Measurements from ENCODE around the gene RIPOR3. TPM values are rescaled to one million over a fixed set of nuclear protein-coding genes. Genes with fewer than 3 reads are reported as not detected.

The RIPOR3 gene
- polyA plus RNA-seq, 1 of the 3 experiments (the other 2 are of a cell fraction): 1.2 TPM

GRCh38 chr20:50579511-50579910 lies 111.8 kb downstream of the RIPOR3 start:
- peaks cover 8% of the 10 kb centered on the region; the same call in 1 of the 2 replicates for H3K79me2 ChIP-seq (ENCODE audit: insufficient read depth)
- peaks cover 5% of the 10 kb centered on the region for H3F3A ChIP-seq (replicated peaks; ENCODE audit: insufficient read depth)
- CTCF ChIA-PET: interaction anchor here (0.6 to 10.6 kb wide), 29 partner anchors 9 to 429 kb away, joined by 3 to 108 read pairs (median 4); partner anchors contain the start of gene CEBPB
- H3K36me3 ChIP-seq (replicated peaks in 1 of 2; ENCODE audit: control insufficient read depth in 1 of 2, insufficient read depth in 2 of 2, low read length in 1 of 2): peaks cover 45 to 74% of the 10 kb centered on the region in 2 experiments
- no peak overlapping the region for H3K4me3 ChIP-seq (ENCODE audit: low read depth in 2 of 2, low read length in 1 of 2)
- H3K9me2 ChIP-seq: no peaks in the 10 kb centered on the region
- H3K9me3 ChIP-seq: no peaks in the 10 kb centered on the region
- H3K9ac ChIP-seq: no peak overlapping the region
- TF ChIP-seq CHD2 (IDR thresholded peaks at IDR 0.05; ENCODE audit: low read length, partially characterized antibody) (no peak), TAF1 (IDR thresholded peaks at IDR 0.05; ENCODE audit: borderline replicate concordance, low read depth, low read length) (no peak), FOXM1 (IDR thresholded peaks at IDR 0.05; ENCODE audit: low read depth) (no peak), POLR2AphosphoS5 (IDR thresholded peaks at IDR 0.05; ENCODE audit: low read depth, low read length) (no peak)
- no peak overlapping the region for H3K27ac ChIP-seq (ENCODE audit: low read depth in 2 of 2, low read length in 1 of 2)
- no peak for DNase-seq
- 87% methylated on average over 10 of the region's 10 CpGs for WGBS (ENCODE audit: low lambda C conversion rate)
- POLR2A ChIA-PET: no interaction called here
- peaks cover 0 to 19% of the 10 kb centered on the region in 2 experiments; a peak in 2 of 4 replicates for H3K4me1 ChIP-seq (ENCODE audit: control insufficient read depth in 1 of 2, insufficient read depth in 2 of 2, low read depth in 1 of 2, low read length in 1 of 2)
- H3K4me2 ChIP-seq: no peak overlapping the region
- no peaks in the 10 kb centered on the region for H3K27me3 ChIP-seq (ENCODE audit: insufficient read depth)
- H2AFZ ChIP-seq (ENCODE audit: low read depth): no peak overlapping the region
- H4K20me1 ChIP-seq (ENCODE audit: insufficient read depth): peaks cover 6% of the 10 kb centered on the region; the same call in 1 of the 2 replicates

- Histone ChIP-seq H3K27me3 (ENCODE audit: insufficient read depth) (no peaks in the 10 kb centered on the region), H3K4me3 (ENCODE audit: low read depth in 2 of 2, low read length in 1 of 2) (no peak overlapping the region), H2AFZ (ENCODE audit: low read depth) (no peak overlapping the region), H3K4me2 (no peak overlapping the region), H3K27ac (ENCODE audit: low read depth in 2 of 2, low read length in 1 of 2) (no peak overlapping the region), H3K9me2 (no peaks in the 10 kb centered on the region), H3F3A (replicated peaks; ENCODE audit: insufficient read depth) (peaks cover 5% of the 10 kb centered on the region), H4K20me1 (ENCODE audit: insufficient read depth) (peaks cover 6% of the 10 kb centered on the region; the same call in 1 of the 2 replicates), H3K9ac (no peak overlapping the region), H3K4me1 (ENCODE audit: control insufficient read depth in 1 of 2, insufficient read depth in 2 of 2, low read depth in 1 of 2, low read length in 1 of 2) (peaks cover 0 to 25% of the 10 kb centered on the region in 2 experiments; a peak in 2 of 4 replicates), H3K36me3 (replicated peaks in 1 of 2; ENCODE audit: control insufficient read depth in 1 of 2, insufficient read depth in 2 of 2, low read length in 1 of 2) (peaks cover 50 to 74% of the 10 kb centered on the region in 2 experiments), H3K79me2 (ENCODE audit: insufficient read depth) (peaks cover 8% of the 10 kb centered on the region; the same call in 1 of the 2 replicates), H3K9me3 (no peaks in the 10 kb centered on the region)
- TF ChIP-seq POLR2AphosphoS5 (IDR thresholded peaks at IDR 0.05; ENCODE audit: low read depth, low read length): no peak
- TF ChIP-seq GABPA (IDR thresholded peaks at IDR 0.05; ENCODE audit: low read depth): no peak
- no peak for TF ChIP-seq RFX5 (IDR thresholded peaks at IDR 0.05; ENCODE audit: low read length)
- no peak for TF ChIP-seq MAX (IDR thresholded peaks at IDR 0.05; ENCODE audit: low read depth)
- no peak for TF ChIP-seq SIN3A (IDR thresholded peaks at IDR 0.05; ENCODE audit: borderline replicate concordance, low read depth, low read length)
- no peak for TF ChIP-seq USF1 (IDR thresholded peaks at IDR 0.05; ENCODE audit: borderline replicate concordance, low read depth)
- no peak for TF ChIP-seq RCOR1 (IDR thresholded peaks at IDR 0.05; ENCODE audit: low read length)
- no peak for TF ChIP-seq JUND (IDR thresholded peaks at IDR 0.05)
- TF ChIP-seq RXRA (IDR thresholded peaks at IDR 0.05; ENCODE audit: borderline replicate concordance, low read depth): no peak
- TF ChIP-seq USF2 (IDR thresholded peaks at IDR 0.05; ENCODE audit: borderline replicate concordance, low read depth, low read length): no peak
- TF ChIP-seq NFIC (IDR thresholded peaks at IDR 0.05; ENCODE audit: borderline replicate concordance): no peak
- no peak for TF ChIP-seq ZBTB33 (IDR thresholded peaks at IDR 0.05; ENCODE audit: borderline replicate concordance, low read depth)
- TF ChIP-seq CHD2 (IDR thresholded peaks at IDR 0.05; ENCODE audit: low read length, partially characterized antibody): no peak
- TF ChIP-seq TEAD4 (IDR thresholded peaks at IDR 0.05; ENCODE audit: borderline replicate concordance, insufficient read depth): no peak
- no peak for TF ChIP-seq GATA2 (CRISPR knock-in tag; IDR thresholded peaks at IDR 0.05)
- ChIA-PET CTCF (interaction anchor here (0.9 to 10.6 kb wide), 18 partner anchors 8 to 391 kb away, joined by 3 to 108 read pairs (median 4); partner anchors contain the start of gene CEBPB), POLR2A (no interaction called here)
- 91% methylated on average over 5 of the region's 5 CpGs for WGBS (ENCODE audit: low lambda C conversion rate)
- DNase-seq: no peak
Measured at GRCh38 chr20:50578778-50579165, 112.6 kb downstream of the RIPOR3 start.

Data from SK-N-SH (cell line).